GM10266 (cell line): Measurements from ENCODE around the gene GPR153.
"Not testable (repeated sequence)": the region's sequence is repeated elsewhere in the genome, so short reads cannot be mapped to it uniquely, and the experiment has no call there.

Experiments
- DNase-seq: peaks from one replicate; pipeline ENCODE4 v3.0.0; 2012; ENCODE audit errors: extremely low spot score
- CTCF ChIP-seq: IDR thresholded peaks from 2 replicates; pipeline ENCODE4 v1.5.1; 2012; ENCODE audit warnings: mild to moderate bottlenecking, low read depth; ENCODE audit not compliant: control insufficient read depth, insufficient read depth; ENCODE audit errors: missing control alignments

The GPR153 gene

GRCh38 chr1:6222636-6223035 lies 38.3 kb downstream of the GPR153 start:
- no peak for DNase-seq
- TF ChIP-seq CTCF = no peak

- DNase-seq = no peak
- TF ChIP-seq CTCF = no peak
Observed at GRCh38 chr1:6221210-6221784, 39.6 kb downstream of the GPR153 start.

- no peak for DNase-seq
- no peak for TF ChIP-seq CTCF
Observed at GRCh38 chr1:6220236-6220635, 40.7 kb downstream of the GPR153 start.

GRCh38 chr1:6219641-6220040 lies 41.3 kb downstream of the GPR153 start:
- not testable (repeated sequence) for DNase-seq

GRCh38 chr1:6218375-6219164 lies 42.3 kb downstream of the GPR153 start:
- no peak for DNase-seq
- no peak for TF ChIP-seq CTCF

GRCh38 chr1:6212193-6212959 lies 48.5 kb downstream of the GPR153 start:
- DNase-seq = peak; percentile 46
- TF ChIP-seq CTCF = no peak

- no peak for TF ChIP-seq CTCF
- DNase-seq = no peak
Observed at GRCh38 chr1:6211731-6212130, 49.2 kb downstream of the GPR153 start.
